Sigmoid colon (tissue), 7 donors: ENCODE results near the gene EXOC5. TPM values are rescaled to one million over a fixed set of nuclear protein-coding genes. Genes with fewer than 3 reads are reported as not detected.

ENCODE experiments used
- DNase-seq: peaks from one replicate; pipeline ENCODE4 v3.0.0-alpha.2; 2019
- H3K27ac ChIP-seq, 4 donors: fragments of 200-600 bp; sonication (generic); one replicate each; pipeline ENCODE4 v1.5.1; 2016 to 2019; ENCODE audit warnings: mild to moderate bottlenecking in 1 of 4
- H3K27me3 ChIP-seq, 3 donors: fragments of 200-600 bp; sonication (generic); one replicate each; pipeline ENCODE4 v1.5.1; 2019; ENCODE audit warnings: mild to moderate bottlenecking in 1 of 3
- H3K36me3 ChIP-seq, 4 donors: fragments of 200-600 bp; sonication (generic); one replicate each; pipeline ENCODE4 v1.5.1; 2016 to 2019
- H3K4me1 ChIP-seq, 4 donors: fragments of 200-600 bp; sonication (generic); one replicate each; pipeline ENCODE4 v1.5.1; 2017 to 2019
- H3K4me3 ChIP-seq, 4 donors: fragments of 200-600 bp; sonication (generic); one replicate each; pipeline ENCODE4 v1.5.1; 2017 to 2019; ENCODE audit warnings: mild to moderate bottlenecking in 2 of 4, moderate library complexity in 1 of 4
- H3K9me3 ChIP-seq, 4 donors: fragments of 200-600 bp in 3 of 4; sonication (generic) in 3 of 4; one replicate each; pipeline versions ENCODE4 v1.5.1 to v1.6.1; 2013 to 2019
- EP300 ChIP-seq, 4 donors: sonication (generic); formaldehyde crosslinking; IDR thresholded peaks; one replicate each; pipeline ENCODE4 v1.6.1; 2017; ENCODE audit warnings: antibody characterized with exemption in 4 of 4
- POLR2A ChIP-seq, 2 donors: fragments of 450-650 bp; IDR thresholded peaks; one replicate each; pipeline ENCODE4 v1.6.1; 2016; ENCODE audit warnings: antibody characterized with exemption in 2 of 2, mild to moderate bottlenecking in 2 of 2, moderate library complexity in 2 of 2
- POLR2AphosphoS5 ChIP-seq, 4 donors: sonication (generic); formaldehyde crosslinking; IDR thresholded peaks; one replicate each; pipeline ENCODE4 v1.6.1; 2017; ENCODE audit warnings: antibody characterized with exemption in 4 of 4
- WGBS, 2 donors: extraction: QIAGEN DNeasy Blood & Tissue Kit; methylation state at CpG; one replicate each; pipeline ENCODE4 v1.1.7; 2013; 5-methylcytosine and 5-hydroxymethylcytosine counted together
- intact Hi-C: fragments of 100-400 bp; cut with DNase I; formaldehyde crosslinking; loops from one replicate; pipeline ENCODE4 v1.15.1; 2023
- polyA plus RNA-seq, 3 donors: library from polyadenylated mRNA; stranded (reverse); fragments of 200-250 nt; gene quantifications; one replicate each; pipeline ENCODE4 v1.2.3, GENCODE V29; 2013
- total RNA-seq, 4 donors: library from RNA; depleted of rRNA; stranded (reverse); fragments of >200 nt; gene quantifications; one replicate each; pipeline ENCODE4 v1.1.0, GENCODE V29; 2016
- TF ChIP-seq, protein P1 (sequence below), 4 experiments: fragments of 450-650 bp in 3 of 4; fragments of 200-600 bp in 1 of 4; IDR thresholded peaks; one replicate each; pipeline ENCODE4 v1.5.1; 2016 to 2019; ENCODE audit warnings: antibody characterized with exemption in 4 of 4, mild to moderate bottlenecking in 3 of 4, moderate library complexity in 2 of 4
- donor health status: healthy with polysubstance abuse.
- donor health status: Bipolar disorder and iron deficiency.
- donor health status: healthy.

EXOC5 gene
- total and polyA plus RNA-seq, 7 donors = 10.2 to 61.4 (median 48.2) TPM

DNA sequence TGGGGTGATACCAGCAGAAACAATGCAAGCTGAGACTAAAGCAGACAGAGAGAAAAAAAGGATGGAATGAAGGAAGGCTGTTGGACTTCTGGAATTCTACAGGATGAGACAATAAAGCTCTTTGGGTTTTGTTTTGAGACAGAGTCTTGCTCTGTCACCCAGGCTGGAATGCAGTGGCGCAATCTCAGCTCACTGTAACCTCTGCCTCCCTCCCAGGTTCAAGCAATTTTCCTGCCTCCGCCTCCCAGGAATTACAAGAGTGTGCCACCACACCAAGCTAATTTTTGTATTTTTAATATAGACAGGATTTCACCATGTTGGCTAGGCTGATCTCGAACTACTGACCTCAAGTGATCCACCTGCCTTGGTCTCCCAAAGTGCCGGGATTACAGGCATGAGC is 115.4 kb downstream of the EXOC5 start:
- intact Hi-C loops = no loop called here
- Histone ChIP-seq H3K4me3 (no peak overlapping the region), H3K4me1 (peaks cover 0 to 11% (median 0%) of the 10 kb centered on the region in 4 donors), H3K27me3 (no peaks in the 10 kb centered on the region), H3K27ac (no peak overlapping the region), H3K36me3 (no peaks in the 10 kb centered on the region), H3K9me3 (no peaks in the 10 kb centered on the region)
- 90 to 93% methylated on average over 4 of the region's 4 CpGs for WGBS, 2 donors
- TF ChIP-seq, protein P1, sequence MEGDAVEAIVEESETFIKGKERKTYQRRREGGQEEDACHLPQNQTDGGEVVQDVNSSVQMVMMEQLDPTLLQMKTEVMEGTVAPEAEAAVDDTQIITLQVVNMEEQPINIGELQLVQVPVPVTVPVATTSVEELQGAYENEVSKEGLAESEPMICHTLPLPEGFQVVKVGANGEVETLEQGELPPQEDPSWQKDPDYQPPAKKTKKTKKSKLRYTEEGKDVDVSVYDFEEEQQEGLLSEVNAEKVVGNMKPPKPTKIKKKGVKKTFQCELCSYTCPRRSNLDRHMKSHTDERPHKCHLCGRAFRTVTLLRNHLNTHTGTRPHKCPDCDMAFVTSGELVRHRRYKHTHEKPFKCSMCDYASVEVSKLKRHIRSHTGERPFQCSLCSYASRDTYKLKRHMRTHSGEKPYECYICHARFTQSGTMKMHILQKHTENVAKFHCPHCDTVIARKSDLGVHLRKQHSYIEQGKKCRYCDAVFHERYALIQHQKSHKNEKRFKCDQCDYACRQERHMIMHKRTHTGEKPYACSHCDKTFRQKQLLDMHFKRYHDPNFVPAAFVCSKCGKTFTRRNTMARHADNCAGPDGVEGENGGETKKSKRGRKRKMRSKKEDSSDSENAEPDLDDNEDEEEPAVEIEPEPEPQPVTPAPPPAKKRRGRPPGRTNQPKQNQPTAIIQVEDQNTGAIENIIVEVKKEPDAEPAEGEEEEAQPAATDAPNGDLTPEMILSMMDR (IDR thresholded peaks at IDR 0.05) = no peak
- TF ChIP-seq POLR2A (IDR thresholded peaks at IDR 0.05) (no peak), EP300 (IDR thresholded peaks at IDR 0.05) (no peak), POLR2AphosphoS5 (IDR thresholded peaks at IDR 0.05) (no peak)
- DNase-seq = no peak

Other genes with a start within 250 kb of the EXOC5 start
- 10 to 100 TPM; 16.1 to 24.9 (median 20.6) TPM for gene AP5M1, start 66 bp upstream of the EXOC5 start, total RNA-seq
- gene AP5M1, start 66 bp upstream of the EXOC5 start, polyA plus RNA-seq = 10 to 100 TPM; 19.1 to 38.8 (median 24.0) TPM
- 10 to 100 TPM; 19.6 to 21.7 (median 21.0) TPM for gene NAA30, start 121.7 kb upstream of the EXOC5 start, total RNA-seq
- gene NAA30, start 121.7 kb upstream of the EXOC5 start, polyA plus RNA-seq = 1 to 10 TPM; 4.8 to 8.6 (median 6.1) TPM
- gene CCDC198, start 225.0 kb upstream of the EXOC5 start, total RNA-seq = not detected
- not detected for gene CCDC198, start 225.0 kb upstream of the EXOC5 start, polyA plus RNA-seq